Prostate gland (tissue), 2 donors: Measurements from ENCODE around the gene NEK9. TPM values are rescaled to one million over a fixed set of nuclear protein-coding genes. Genes with fewer than 3 reads are reported as not detected.

Source experiments
- DNase-seq: peaks from one replicate; pipeline ENCODE4 v3.0.0-alpha.2; 2019; ENCODE audit warnings: low spot score
- H3K27ac ChIP-seq, 2 donors: fragments of 200-600 bp; sonication (generic); 2 replicates each; pipeline ENCODE4 v1.5.1; 2017 to 2019
- H3K27me3 ChIP-seq: fragments of 200-600 bp; sonication (generic); replicated peaks from 2 replicates; pipeline ENCODE4 v1.5.1; 2019; ENCODE audit not compliant: insufficient read depth
- H3K36me3 ChIP-seq, 2 donors: fragments of 200-600 bp; sonication (generic); 1 replicate in 1 of 2; 2 replicates in 1 of 2; pipeline versions ENCODE4 v1.5.1 to v1.8.1; 2017 to 2019
- H3K4me1 ChIP-seq: fragments of 200-600 bp; sonication (generic); replicated peaks from 2 replicates; pipeline ENCODE4 v1.5.1; 2019
- H3K4me3 ChIP-seq, 2 donors: fragments of 200-600 bp; sonication (generic); 2 replicates each; pipeline ENCODE4 v1.5.1; 2017 to 2019
- H3K9me3 ChIP-seq: fragments of 200-600 bp; sonication (generic); 2 replicates; pipeline ENCODE4 v1.5.1; 2017
- POLR2A ChIP-seq: fragments of 450-650 bp; IDR thresholded peaks from one replicate; pipeline ENCODE4 v1.6.1; 2016; ENCODE audit warnings: antibody characterized with exemption, mild to moderate bottlenecking
- POLR2AphosphoS5 ChIP-seq: sonication (generic); formaldehyde crosslinking; IDR thresholded peaks from one replicate; pipeline ENCODE4 v1.6.1; 2017; ENCODE audit warnings: antibody characterized with exemption
- WGBS: methylation state at CpG from one replicate; pipeline ENCODE4 v1.1.5; 2018; 5-methylcytosine and 5-hydroxymethylcytosine counted together
- intact Hi-C: fragments of 100-400 bp; cut with DNase I; formaldehyde crosslinking; loops from one replicate; pipeline ENCODE4 v1.14.2; 2022
- total RNA-seq, 2 donors: library from RNA; depleted of rRNA; stranded (reverse); fragments of >200 nt; gene quantifications; one replicate each; pipeline ENCODE4 v1.1.0, GENCODE V29; 2016
- TF ChIP-seq, protein P1 (sequence below), 4 experiments: fragments of 200-600 bp in 2 of 4; fragments of 450-650 bp in 2 of 4; sonication (generic) in 2 of 4; IDR thresholded peaks; 1 replicate in 3 of 4; 2 replicates in 1 of 4; pipeline ENCODE4 v1.5.1; 2016 to 2019; ENCODE audit warnings: antibody characterized with exemption in 4 of 4, mild to moderate bottlenecking in 2 of 4, moderate library complexity in 2 of 4

NEK9 gene
- total RNA-seq, 2 donors from 2014 or later, result 59.5 to 89.8 TPM

GRCh38 chr14:75142494-75142893 is 15.6 kb upstream of the NEK9 start:
- no peaks in the 10 kb centered on the region for H3K9me3 ChIP-seq
- WGBS, result 9% methylated on average over 1 of the region's 1 CpG
- no peaks in the 10 kb centered on the region for H3K36me3 ChIP-seq
- TF ChIP-seq POLR2AphosphoS5 (no peak), POLR2A (no peak)
- TF ChIP-seq, protein P1, sequence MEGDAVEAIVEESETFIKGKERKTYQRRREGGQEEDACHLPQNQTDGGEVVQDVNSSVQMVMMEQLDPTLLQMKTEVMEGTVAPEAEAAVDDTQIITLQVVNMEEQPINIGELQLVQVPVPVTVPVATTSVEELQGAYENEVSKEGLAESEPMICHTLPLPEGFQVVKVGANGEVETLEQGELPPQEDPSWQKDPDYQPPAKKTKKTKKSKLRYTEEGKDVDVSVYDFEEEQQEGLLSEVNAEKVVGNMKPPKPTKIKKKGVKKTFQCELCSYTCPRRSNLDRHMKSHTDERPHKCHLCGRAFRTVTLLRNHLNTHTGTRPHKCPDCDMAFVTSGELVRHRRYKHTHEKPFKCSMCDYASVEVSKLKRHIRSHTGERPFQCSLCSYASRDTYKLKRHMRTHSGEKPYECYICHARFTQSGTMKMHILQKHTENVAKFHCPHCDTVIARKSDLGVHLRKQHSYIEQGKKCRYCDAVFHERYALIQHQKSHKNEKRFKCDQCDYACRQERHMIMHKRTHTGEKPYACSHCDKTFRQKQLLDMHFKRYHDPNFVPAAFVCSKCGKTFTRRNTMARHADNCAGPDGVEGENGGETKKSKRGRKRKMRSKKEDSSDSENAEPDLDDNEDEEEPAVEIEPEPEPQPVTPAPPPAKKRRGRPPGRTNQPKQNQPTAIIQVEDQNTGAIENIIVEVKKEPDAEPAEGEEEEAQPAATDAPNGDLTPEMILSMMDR (IDR thresholded peaks at IDR 0.05), result no peak
- H3K27ac ChIP-seq, result peak overlapping the region; percentile 5 to 28
- no peaks in the 10 kb centered on the region for H3K27me3 ChIP-seq
- no peak for DNase-seq
- peaks cover 10% of the 10 kb centered on the region for H3K4me1 ChIP-seq
- intact Hi-C loops, result no loop called here
- H3K4me3 ChIP-seq, result no peak overlapping the region

GRCh38 chr14:75141967-75142366 is 15.1 kb upstream of the NEK9 start:
- intact Hi-C loops, result no loop called here
- Histone ChIP-seq H3K36me3 (no peaks in the 10 kb centered on the region), H3K9me3 (no peaks in the 10 kb centered on the region), H3K4me1 (peaks cover 10% of the 10 kb centered on the region), H3K27me3 (no peaks in the 10 kb centered on the region), H3K27ac (peak overlapping the region in 1 of 2 donors; percentile 5), H3K4me3 (no peak overlapping the region)
- TF ChIP-seq POLR2A, result no peak
- TF ChIP-seq POLR2AphosphoS5, result no peak
- TF ChIP-seq, protein P1 (IDR thresholded peaks at IDR 0.05), result peak in 2 of 4 experiments; percentile 9 to 38
- DNase-seq, result no peak

- Histone ChIP-seq H3K9me3 (no peaks in the 10 kb centered on the region), H3K27me3 (no peaks in the 10 kb centered on the region), H3K27ac (no peak overlapping the region), H3K36me3 (no peaks in the 10 kb centered on the region), H3K4me1 (peaks cover 10% of the 10 kb centered on the region), H3K4me3 (no peak overlapping the region)
- DNase-seq, result no peak
- TF ChIP-seq POLR2A (no peak), POLR2AphosphoS5 (no peak)
- TF ChIP-seq, protein P1 (IDR thresholded peaks at IDR 0.05), result no peak
- WGBS, result 90% methylated on average over 2 of the region's 2 CpGs
- intact Hi-C loops, result no loop called here
These were observed 14.2 kb upstream of the NEK9 start for GRCh38 chr14:75141062-75141461.

- Histone ChIP-seq H3K27ac (no peak overlapping the region), H3K9me3 (no peaks in the 10 kb centered on the region), H3K27me3 (no peaks in the 10 kb centered on the region), H3K4me1 (peaks cover 10% of the 10 kb centered on the region), H3K36me3 (no peaks in the 10 kb centered on the region), H3K4me3 (no peak overlapping the region)
- intact Hi-C loops, result no loop called here
- WGBS, result 79% methylated on average over 2 of the region's 2 CpGs
- TF ChIP-seq POLR2A (no peak), POLR2AphosphoS5 (no peak)
- TF ChIP-seq, protein P1 (IDR thresholded peaks at IDR 0.05), result no peak
- DNase-seq, result no peak
These were observed 13.8 kb upstream of the NEK9 start for GRCh38 chr14:75140620-75141019.

DNA sequence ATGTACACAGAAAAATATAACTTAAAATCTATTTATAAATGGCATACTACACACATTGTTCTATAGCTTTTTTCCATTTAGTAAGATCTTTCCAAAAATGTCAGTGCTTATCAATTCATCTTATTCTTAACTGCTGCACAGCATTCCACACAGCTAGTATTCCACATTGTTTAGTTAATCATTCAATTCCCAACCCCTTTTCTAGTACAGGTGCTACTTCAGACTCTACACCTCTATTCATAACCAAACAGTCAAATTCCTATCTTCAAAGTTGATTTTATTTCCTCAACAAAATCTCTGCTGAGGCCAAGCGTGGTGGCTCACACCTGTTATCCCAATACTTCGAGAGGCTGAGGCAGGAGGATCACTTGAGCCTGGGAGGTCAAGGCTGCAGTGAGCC is 12.3 kb upstream of the NEK9 start:
- Histone ChIP-seq H3K36me3 (peaks cover 0 to 3% of the 10 kb centered on the region in 2 donors), H3K27ac (peak overlapping the region in 1 of 2 donors; percentile 39), H3K4me1 (peaks cover 10% of the 10 kb centered on the region), H3K27me3 (no peaks in the 10 kb centered on the region), H3K4me3 (no peak overlapping the region), H3K9me3 (no peaks in the 10 kb centered on the region)
- TF ChIP-seq POLR2A (no peak), POLR2AphosphoS5 (no peak)
- TF ChIP-seq, protein P1 (IDR thresholded peaks at IDR 0.05), result no peak
- intact Hi-C loops, result no loop called here
- DNase-seq, result no peak
- WGBS, result 85% methylated on average over 2 of the region's 2 CpGs
